Hepatocyte (in vitro differentiated cells): Measurements from ENCODE around the gene CHI3L2. TPM values are rescaled to one million over a fixed set of nuclear protein-coding genes. Genes with fewer than 3 reads are reported as not detected.
A peak's percentile ranks its signal among the peaks of the same experiment; 100 is the strongest.

Experiments used
- DNase-seq: peaks from one replicate; pipeline ENCODE4 v3.0.0-alpha.2; 2016; ENCODE audit warnings: low spot score
- H2AFZ ChIP-seq: fragments of 200-600 bp; sonication (generic); 2 replicates; pipeline ENCODE4 v1.6.0; 2016; ENCODE audit warnings: antibody characterized with exemption, mild to moderate bottlenecking
- H3K27ac ChIP-seq: fragments of 200-600 bp; sonication (generic); 2 replicates; pipeline ENCODE4 v1.5.1; 2016; ENCODE audit warnings: mild to moderate bottlenecking
- H3K27me3 ChIP-seq: fragments of 200-600 bp; sonication (generic); 2 replicates; pipeline ENCODE4 v1.6.1; 2016
- H3K36me3 ChIP-seq: fragments of 200-600 bp; sonication (generic); replicated peaks from 2 replicates; pipeline ENCODE4 v1.5.1; 2016; ENCODE audit warnings: low read depth; ENCODE audit not compliant: insufficient read depth
- H3K4me1 ChIP-seq: fragments of 200-600 bp; sonication (generic); 2 replicates; pipeline ENCODE4 v1.5.1; 2016; ENCODE audit warnings: mild to moderate bottlenecking, moderate library complexity; ENCODE audit not compliant: insufficient read depth
- H3K4me2 ChIP-seq: fragments of 200-600 bp; sonication (generic); 2 replicates; pipeline ENCODE4 v1.6.0; 2016
- H3K4me3 ChIP-seq: fragments of 200-600 bp; sonication (generic); 2 replicates; pipeline ENCODE4 v1.5.1; 2016; ENCODE audit warnings: mild to moderate bottlenecking
- H3K79me2 ChIP-seq: fragments of 200-600 bp; sonication (generic); 2 replicates; pipeline ENCODE4 v1.6.0; 2017; ENCODE audit warnings: mild to moderate bottlenecking
- H3K9me2 ChIP-seq: fragments of 200-600 bp; sonication (generic); replicated peaks from 2 replicates; pipeline ENCODE4 v1.6.0; 2017; ENCODE audit warnings: mild to moderate bottlenecking; ENCODE audit not compliant: insufficient read depth
- H3K9me3 ChIP-seq: fragments of 200-600 bp; sonication (generic); 2 replicates; pipeline ENCODE4 v1.5.1; 2016; ENCODE audit warnings: low read depth, mild to moderate bottlenecking
- H4K20me1 ChIP-seq: fragments of 200-600 bp; sonication (generic); 2 replicates; pipeline ENCODE4 v1.6.0; 2016; ENCODE audit warnings: mild to moderate bottlenecking; ENCODE audit not compliant: insufficient read depth, poor library complexity, severe bottlenecking
- CTCF ChIP-seq: fragments of 200-600 bp; sonication (generic); IDR thresholded peaks from 2 replicates; pipeline ENCODE4 v1.5.1; 2016; ENCODE audit warnings: antibody characterized with exemption, mild to moderate bottlenecking; ENCODE audit not compliant: poor library complexity
- EZH2 ChIP-seq: fragments of 200-600 bp; sonication (generic); IDR thresholded peaks from 2 replicates; pipeline ENCODE4 v1.6.1; 2016; ENCODE audit warnings: antibody characterized with exemption, mild to moderate bottlenecking, borderline replicate concordance
- EZH2phosphoT487 ChIP-seq: fragments of 200-600 bp; sonication (generic); IDR thresholded peaks from one replicate; pipeline ENCODE4 v1.6.1; 2018; ENCODE audit warnings: antibody characterized with exemption, mild to moderate bottlenecking, low read depth, moderate library complexity; ENCODE audit not compliant: unreplicated experiment, severe bottlenecking
- WGBS: methylation state at CpG from one replicate; pipeline ENCODE4 v1.1.6; 2016; ENCODE audit warnings: low lambda C conversion rate; ENCODE audit errors: missing lambda C conversion rate; 5-methylcytosine and 5-hydroxymethylcytosine counted together
- polyA plus RNA-seq: library from polyadenylated mRNA; unstranded; fragments of >200 nt; fragmentation: Nextera tagmentation; extraction: Ambion mirVana; gene quantifications from 2 replicates; pipeline ENCODE4 v1.2.1, GENCODE V29; 2016
- total RNA-seq: library from RNA; depleted of rRNA; stranded (reverse); fragments of >200 nt; gene quantifications from 2 replicates; pipeline ENCODE4 v1.2.3, GENCODE V29; 2014

Gene CHI3L2
- total and polyA plus RNA-seq, 2 experiments from 2014 or later, result 0.24 to 5.7 TPM

- Histone ChIP-seq H3K27me3 (no peaks in the 10 kb centered on the region), H3K27ac (no peak overlapping the region), H3K4me1 (peaks cover 25% of the 10 kb centered on the region)
Observed at GRCh38 chr1:111225717-111226400, 1.7 kb upstream of the CHI3L2 start.

GRCh38 chr1:111227851-111228747, 586 bp downstream of the CHI3L2 start:
- no peaks in the 10 kb centered on the region for H3K79me2 ChIP-seq
- H3K27me3 ChIP-seq, result no peaks in the 10 kb centered on the region
- no peak overlapping the region for H2AFZ ChIP-seq
- H3K4me3 ChIP-seq, result no peak overlapping the region
- WGBS, result 73% methylated on average over 6 of the region's 6 CpGs
- TF ChIP-seq EZH2phosphoT487 (no peak), EZH2 (no peak), CTCF (no peak)
- H3K9me2 ChIP-seq, result no peaks in the 10 kb centered on the region
- H3K36me3 ChIP-seq, result no peaks in the 10 kb centered on the region
- H3K4me2 ChIP-seq, result no peak overlapping the region
- no peaks in the 10 kb centered on the region for H4K20me1 ChIP-seq
- peak; percentile 24 for DNase-seq
- H3K9me3 ChIP-seq, result no peaks in the 10 kb centered on the region
- H3K4me1 ChIP-seq, result peaks cover 9% of the 10 kb centered on the region
- H3K27ac ChIP-seq, result peak overlapping the region; percentile 63

More at GRCh38 chr1:111225717-111226400, 1.7 kb upstream of the CHI3L2 start:
- Histone ChIP-seq H3K4me2 (no peak overlapping the region), H2AFZ (no peak overlapping the region), H3K9me3 (no peaks in the 10 kb centered on the region), H3K79me2 (no peaks in the 10 kb centered on the region), H3K4me3 (no peak overlapping the region), H3K36me3 (no peaks in the 10 kb centered on the region), H3K9me2 (no peaks in the 10 kb centered on the region), H4K20me1 (no peaks in the 10 kb centered on the region)
- 74% methylated on average over 6 of the region's 6 CpGs for WGBS
- TF ChIP-seq EZH2, result no peak
- no peak for TF ChIP-seq EZH2phosphoT487
- no peak for TF ChIP-seq CTCF
- DNase-seq, result no peak

- Histone ChIP-seq H3K79me2 (no peaks in the 10 kb centered on the region), H3K9me3 (no peaks in the 10 kb centered on the region), H4K20me1 (no peaks in the 10 kb centered on the region), H3K4me1 (peaks cover 7% of the 10 kb centered on the region), H3K36me3 (no peaks in the 10 kb centered on the region), H3K9me2 (no peaks in the 10 kb centered on the region), H3K4me2 (no peak overlapping the region), H2AFZ (no peak overlapping the region), H3K27ac (peak overlapping the region; percentile 63), H3K4me3 (no peak overlapping the region), H3K27me3 (no peaks in the 10 kb centered on the region)
- DNase-seq, result no peak
- 64% methylated on average over 2 of the region's 2 CpGs for WGBS
- TF ChIP-seq CTCF (no peak), EZH2 (no peak)
Observed at GRCh38 chr1:111228748-111229126, 1.2 kb downstream of the CHI3L2 start.
